Heart left ventricle (tissue), 16 donors: Measurements from ENCODE around the gene LONP1. TPM values are rescaled to one million over a fixed set of nuclear protein-coding genes. Genes with fewer than 3 reads are reported as not detected.

ENCODE experiments used
- ATAC-seq, 4 donors: fragments of 200-7000 bp; cut with Tn5 transposase; one replicate each; pipeline ENCODE4 v1.9.1; 2020 to 2022; ENCODE audit warnings: moderate library complexity in 4 of 4, mild to moderate bottlenecking in 3 of 4, moderate number of reproducible peaks in 1 of 4
- DNase-seq, 5 donors: peaks; one replicate each; pipeline ENCODE4 v3.0.0-alpha.2; 2020
- H3K27ac ChIP-seq, 12 donors: fragments of 200-600 bp; sonication (generic) in 4 of 12; one replicate each; pipeline versions ENCODE4 v1.5.0 to v1.8.0; 2016 to 2022; ENCODE audit warnings: mild to moderate bottlenecking in 2 of 12
- H3K27me3 ChIP-seq, 9 donors: fragments of 200-600 bp; sonication (generic) in 2 of 9; one replicate each; pipeline versions ENCODE4 v1.5.1 to v1.8.0; 2016 to 2022; ENCODE audit warnings: mild to moderate bottlenecking in 3 of 9
- H3K36me3 ChIP-seq, 9 donors: fragments of 200-600 bp; sonication (generic) in 2 of 9; one replicate each; pipeline versions ENCODE4 v1.5.0 to v1.8.0; 2018 to 2022; ENCODE audit warnings: mild to moderate bottlenecking in 2 of 9
- H3K4me1 ChIP-seq, 12 donors: fragments of 200-600 bp; sonication (generic) in 4 of 12; one replicate each; pipeline versions ENCODE4 v1.5.0 to v1.8.0; 2016 to 2022; ENCODE audit warnings: mild to moderate bottlenecking in 3 of 12
- H3K4me3 ChIP-seq, 12 donors: fragments of 200-600 bp; sonication (generic) in 4 of 12; one replicate each; pipeline versions ENCODE4 v1.5.0 to v1.8.0; 2017 to 2022; ENCODE audit warnings: mild to moderate bottlenecking in 9 of 12, moderate library complexity in 4 of 12
- H3K9me3 ChIP-seq, 12 donors: fragments of 200-600 bp; sonication (generic) in 4 of 12; one replicate each; pipeline versions ENCODE4 v1.5.0 to v1.8.0; 2016 to 2022; ENCODE audit warnings: mild to moderate bottlenecking in 1 of 12
- CTCF ChIP-seq, 12 donors: fragments of 200-600 bp; sonication (generic) in 4 of 12; IDR thresholded peaks; one replicate each; pipeline versions ENCODE4 v1.5.0 to v1.8.0; 2018 to 2022; ENCODE audit warnings: antibody characterized with exemption in 12 of 12, mild to moderate bottlenecking in 5 of 12
- POLR2A ChIP-seq, 2 donors: fragments of 450-650 bp; IDR thresholded peaks; one replicate each; pipeline ENCODE4 v1.6.1; 2017; ENCODE audit warnings: antibody characterized with exemption in 2 of 2, mild to moderate bottlenecking in 2 of 2, moderate library complexity in 2 of 2
- WGBS, 4 donors: extraction: QIAGEN DNeasy Blood & Tissue Kit in 2 of 4; methylation state at CpG; one replicate each; pipeline versions ENCODE4 v1.1.5 to v1.1.7; 2013 to 2018; 5-methylcytosine and 5-hydroxymethylcytosine counted together
- intact Hi-C, 10 donors: fragments of 100-400 bp; cut with DNase I; formaldehyde crosslinking; loops; one replicate each; pipeline versions ENCODE4 v1.11.1 to v1.14.2; 2022
- polyA plus RNA-seq, 2 donors: library from polyadenylated mRNA; stranded (reverse); fragments of 200-250 nt; gene quantifications; one replicate each; pipeline ENCODE4 v1.2.3, GENCODE V29; 2013
- total RNA-seq, 9 donors: library from RNA; depleted of rRNA in 2 of 9; stranded (reverse); fragments of >200 nt in 2 of 9; fragmentation: NEBNext Ultra II Directional in 3 of 9; extraction: Animal tissue kit (Norgen Biotek cat#: 25700) in 3 of 9; gene quantifications; one replicate each; pipeline versions ENCODE4 v1.1.0 to v1.2.4, GENCODE V29; 2016 to 2023
- donor health status: ischemic (EF 13 %, LVEDD 7.1; RV severe dilation, severe dysfunction).
- donor health status: healthy with polysubstance abuse.
- donor health status: DM: no; HTN: yes; CAD: no.
- donor health status: DM: no; HTN: no; CAD: no.
- donor health status: ischemic (EF 25% LVEDD 6.9; RV normal size, moderate dysfunction).
- donor health status: ischemic (EF 25% LVEDD 5.7; RV mildly dilated, moderate dysfunction).
- donor health status: healthy.
- donor health status: DM: yes; HTN: yes; CAD: no.
- donor health status: ischemic (EF 35%, LVEDD 5.7; RV mildly dilated, moderate dysfunction).
- donor health status: nonischemic (EF 11% LVEDD 7.7; RV severe dilation, severe dysfunction).
- donor health status: DM: yes; HTN: yes; CAD: no.
- donor health status: PGD.
- donor health status: ischemic (EF 29% LVEDD 5.4; RV normal size, mild dysfunction).
- donor health status: nonischemic (EF 23%, LVEDD 6.1; RV moderate dilation, normal function).

Gene LONP1
- total and polyA plus RNA-seq, 11 donors, result 61.2 to 123 (median 94.6) TPM

- Histone ChIP-seq H3K9me3 (no peaks in the 10 kb centered on the region), H3K4me3 (no peak overlapping the region), H3K36me3 (peaks cover 0 to 86% (median 76%) of the 10 kb centered on the region in 9 donors), H3K4me1 (no peaks in the 10 kb centered on the region), H3K27me3 (no peaks in the 10 kb centered on the region), H3K27ac (no peak overlapping the region)
- DNase-seq (no peak), ATAC-seq (peak in 2 of 4 donors; percentile 14 to 23)
- 83 to 88% (median 86%) methylated on average over 8 to 22 of the region's 22 CpGs for WGBS, 4 donors
- TF ChIP-seq CTCF (IDR thresholded peaks at IDR 0.05) (no peak), POLR2A (IDR thresholded peaks at IDR 0.05) (no peak)
- intact Hi-C loops, result no loop called here
These were observed 52.1 kb downstream of the LONP1 start for GRCh38 chr19:5667751-5668271.

GRCh38 chr19:5666921-5667610, 52.9 kb downstream of the LONP1 start:
- TF ChIP-seq CTCF (IDR thresholded peaks at IDR 0.05), result no peak
- TF ChIP-seq POLR2A (IDR thresholded peaks at IDR 0.05), result no peak
- Histone ChIP-seq H3K27ac (no peak overlapping the region), H3K9me3 (no peaks in the 10 kb centered on the region), H3K4me3 (no peak overlapping the region), H3K4me1 (no peaks in the 10 kb centered on the region), H3K27me3 (no peaks in the 10 kb centered on the region), H3K36me3 (peaks cover 0 to 93% (median 83%) of the 10 kb centered on the region in 9 donors)
- 81 to 89% (median 85%) methylated on average over 16 to 26 of the region's 26 CpGs for WGBS, 4 donors
- DNase-seq, result no peak
- peak in 1 of 4 donors; percentile 5 for ATAC-seq
- intact Hi-C loops, result no loop called here

- ATAC-seq, result no peak
These were observed 54.0 kb downstream of the LONP1 start for GRCh38 chr19:5665781-5666513.

More at GRCh38 chr19:5665781-5666513, 54.0 kb downstream of the LONP1 start:
- intact Hi-C loops, result no loop called here
- no peak for DNase-seq
- TF ChIP-seq POLR2A (IDR thresholded peaks at IDR 0.05), result no peak
- TF ChIP-seq CTCF (IDR thresholded peaks at IDR 0.05), result no peak
- Histone ChIP-seq H3K36me3 (peaks cover 0 to 97% (median 90%) of the 10 kb centered on the region in 9 donors), H3K27me3 (no peaks in the 10 kb centered on the region), H3K27ac (no peak overlapping the region), H3K4me1 (no peaks in the 10 kb centered on the region), H3K9me3 (no peaks in the 10 kb centered on the region), H3K4me3 (no peak overlapping the region)
- 73 to 83% (median 80%) methylated on average over 10 of the region's 10 CpGs for WGBS, 4 donors
